Activated CD4-positive, alpha-beta T cell treated with anti-CD3 and anti-CD28 coated beads, Interleukin-2, amount 10 ng/mL, durations not matched to agents 7 days and 5 days (primary cell): ENCODE results near the gene BAZ1A. TPM values are rescaled to one million over a fixed set of nuclear protein-coding genes. Genes with fewer than 3 reads are reported as not detected.
A peak's percentile ranks its signal among the peaks of the same experiment; 100 is the strongest.

Experiments used
- CTCF ChIA-PET: fragments of 350-600 bp; sonication (Branson Sonifier 250); formaldehyde crosslinking; loops from one replicate; lab custom pipeline; 2021; ENCODE audit warnings: antibody characterized with exemption; lab: Charles Lee
- POLR2A ChIA-PET: fragments of 350-600 bp; sonication (Branson Sonifier 250); formaldehyde crosslinking; loops from one replicate; lab custom pipeline; 2021; ENCODE audit warnings: antibody characterized with exemption; lab: Charles Lee
- DNase-seq: peaks from one replicate; pipeline ENCODE4 v3.0.0-alpha.2; 2020
- H3K27ac Mint-ChIP-seq: one replicate; pipeline ENCODE4 v1.8.0; 2021; ENCODE audit warnings: mild to moderate bottlenecking, moderate library complexity, mixed read lengths
- H3K27me3 Mint-ChIP-seq: one replicate; pipeline ENCODE4 v1.8.0; 2021; ENCODE audit warnings: mixed read lengths
- H3K36me3 Mint-ChIP-seq: one replicate; pipeline ENCODE4 v1.8.0; 2021; ENCODE audit warnings: low read depth, mixed read lengths
- H3K4me1 Mint-ChIP-seq: one replicate; pipeline ENCODE4 v1.8.0; 2021; ENCODE audit warnings: mixed read lengths
- H3K4me3 Mint-ChIP-seq: one replicate; pipeline ENCODE4 v1.8.0; 2021; ENCODE audit warnings: mild to moderate bottlenecking, moderate library complexity, mixed read lengths
- H3K9me3 Mint-ChIP-seq: one replicate; pipeline ENCODE4 v1.8.0; 2021; ENCODE audit warnings: mixed read lengths
- total RNA-seq, 2 experiments: library from RNA; stranded (reverse); gene quantifications; one replicate each; pipeline ENCODE4 v1.2.3, GENCODE V29; 2021

Gene BAZ1A
- total RNA-seq, 2 experiments from 2014 or later, result 50.4 to 69.4 TPM

GRCh38 chr14:34873589-34874385, 1.4 kb downstream of the BAZ1A start:
- Mint-ChIP-seq H3K36me3 (peaks cover 28% of the 10 kb centered on the region), H3K4me3 (peak overlapping the region; percentile 90), H3K4me1 (peaks cover 45% of the 10 kb centered on the region), H3K9me3 (no peaks in the 10 kb centered on the region), H3K27me3 (no peaks in the 10 kb centered on the region), H3K27ac (peak overlapping the region; percentile 90)
- DNase-seq, result peak; percentile 90
- POLR2A ChIA-PET, result interaction anchor here (0.6 kb wide), 1 partner anchor 57 kb away, joined by 8 read pairs; no protein-coding TSS in a partner anchor
- CTCF ChIA-PET, result interaction anchor here (0.6 to 1.4 kb wide), 4 partner anchors 10 to 530 kb away, joined by 3 to 5 read pairs (median 4); partner anchors contain the start of gene NFKBIA

GRCh38 chr14:34872822-34873588, 2.2 kb downstream of the BAZ1A start:
- peaks cover 31% of the 10 kb centered on the region for H3K36me3 Mint-ChIP-seq
- no peaks in the 10 kb centered on the region for H3K27me3 Mint-ChIP-seq
- peak overlapping the region; percentile 90 for H3K27ac Mint-ChIP-seq
- no peaks in the 10 kb centered on the region for H3K9me3 Mint-ChIP-seq
- H3K4me1 Mint-ChIP-seq, result peaks cover 47% of the 10 kb centered on the region
- H3K4me3 Mint-ChIP-seq, result peak overlapping the region; percentile 90
- ChIA-PET POLR2A (interaction anchor here (0.6 kb wide), 2 partner anchors 58 to 267 kb away, joined by 4 to 8 read pairs; no protein-coding TSS in a partner anchor), CTCF (interaction anchor here (0.6 to 1.4 kb wide), 6 partner anchors 9 to 953 kb away, joined by 3 to 5 read pairs (median 4); partner anchors contain the start of gene NFKBIA)
- no peak for DNase-seq

DNA sequence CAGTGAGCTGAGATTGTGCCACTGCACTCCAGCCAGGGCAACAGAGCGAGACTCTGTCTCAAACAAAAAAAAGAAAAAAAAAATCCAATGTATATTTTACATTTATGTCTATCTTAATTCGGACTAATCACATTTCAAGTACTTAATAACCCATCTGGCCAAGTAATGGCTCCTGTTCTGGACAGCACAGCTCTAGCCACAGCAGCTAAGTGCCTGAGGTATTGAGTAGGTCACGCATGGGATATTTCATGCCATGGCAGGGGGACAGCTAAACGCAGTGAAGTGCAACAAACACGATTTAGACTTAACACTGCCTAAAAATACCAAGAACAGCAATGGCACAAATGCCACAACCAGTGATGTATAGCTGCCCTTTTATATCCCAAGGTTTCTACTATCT, 8.0 kb downstream of the BAZ1A start:
- Mint-ChIP-seq H3K4me3 (no peak overlapping the region), H3K4me1 (peaks cover 46% of the 10 kb centered on the region), H3K36me3 (peaks cover 33% of the 10 kb centered on the region), H3K9me3 (no peaks in the 10 kb centered on the region), H3K27ac (no peak overlapping the region), H3K27me3 (no peaks in the 10 kb centered on the region)
- DNase-seq, result no peak
- ChIA-PET CTCF (no interaction called here), POLR2A (no interaction called here)

DNA sequence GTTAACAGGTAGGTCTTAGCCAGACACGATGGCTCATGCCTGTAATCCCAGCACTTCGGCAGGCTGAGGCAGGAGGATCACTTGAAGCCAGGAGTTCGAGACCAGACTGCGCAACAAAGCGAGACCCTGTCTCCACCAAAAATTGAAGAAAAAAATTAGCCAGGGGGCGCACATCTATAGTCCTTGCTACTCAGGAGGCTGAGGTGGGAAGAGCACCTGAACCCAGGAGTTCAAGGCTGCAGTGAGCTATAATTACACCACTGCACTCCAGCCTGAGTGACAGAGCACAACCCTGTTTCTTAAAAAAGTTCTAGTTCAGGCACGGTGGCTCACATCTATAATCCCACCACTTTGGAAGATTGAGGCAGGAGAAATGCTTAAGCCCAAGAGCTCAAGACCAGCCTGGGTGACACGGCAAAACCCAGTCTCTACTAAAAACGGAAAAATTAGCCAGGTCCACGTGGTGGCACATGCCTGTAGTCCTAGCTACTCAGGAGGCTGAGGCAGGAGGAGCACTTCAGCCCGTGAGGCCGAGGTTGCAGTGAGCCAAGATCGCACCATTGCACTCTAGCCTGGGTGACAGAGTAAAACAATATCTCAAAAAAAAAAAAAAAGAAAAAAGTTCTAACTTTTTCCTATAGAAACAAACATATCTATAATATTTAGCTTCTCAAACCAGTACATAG, 9.1 kb downstream of the BAZ1A start:
- POLR2A ChIA-PET, result no interaction called here
- Mint-ChIP-seq H3K27me3 (no peaks in the 10 kb centered on the region), H3K4me1 (peaks cover 36% of the 10 kb centered on the region), H3K9me3 (no peaks in the 10 kb centered on the region), H3K36me3 (peaks cover 32% of the 10 kb centered on the region), H3K4me3 (no peak overlapping the region), H3K27ac (no peak overlapping the region)
- DNase-seq, result no peak
- CTCF ChIA-PET, result no interaction called here

- DNase-seq, result no peak
- Mint-ChIP-seq H3K4me3 (no peak overlapping the region), H3K27me3 (no peaks in the 10 kb centered on the region), H3K9me3 (no peaks in the 10 kb centered on the region), H3K27ac (no peak overlapping the region), H3K4me1 (peaks cover 23% of the 10 kb centered on the region), H3K36me3 (peaks cover 34% of the 10 kb centered on the region)
- ChIA-PET CTCF (interaction anchor here (1.5 kb wide), 1 partner anchor 9 kb away, joined by 5 read pairs; no protein-coding TSS in a partner anchor), POLR2A (interaction anchor here (0.6 kb wide), 1 partner anchor 44 kb away, joined by 8 read pairs; no protein-coding TSS in a partner anchor)
These were observed 11.3 kb downstream of the BAZ1A start for GRCh38 chr14:34863844-34864243.

- Mint-ChIP-seq H3K4me1 (peaks cover 35% of the 10 kb centered on the region), H3K27me3 (no peaks in the 10 kb centered on the region), H3K36me3 (peaks cover 59% of the 10 kb centered on the region), H3K27ac (peak overlapping the region; percentile 58), H3K9me3 (peaks cover 7% of the 10 kb centered on the region), H3K4me3 (no peak overlapping the region)
- no peak for DNase-seq
- ChIA-PET CTCF (interaction anchor here (0.6 to 1.3 kb wide), 2 partner anchors 73 to 122 kb away, joined by 3 to 4 read pairs; no protein-coding TSS in a partner anchor), POLR2A (no interaction called here)
These were observed 16.4 kb downstream of the BAZ1A start for GRCh38 chr14:34858765-34859164.

DNA sequence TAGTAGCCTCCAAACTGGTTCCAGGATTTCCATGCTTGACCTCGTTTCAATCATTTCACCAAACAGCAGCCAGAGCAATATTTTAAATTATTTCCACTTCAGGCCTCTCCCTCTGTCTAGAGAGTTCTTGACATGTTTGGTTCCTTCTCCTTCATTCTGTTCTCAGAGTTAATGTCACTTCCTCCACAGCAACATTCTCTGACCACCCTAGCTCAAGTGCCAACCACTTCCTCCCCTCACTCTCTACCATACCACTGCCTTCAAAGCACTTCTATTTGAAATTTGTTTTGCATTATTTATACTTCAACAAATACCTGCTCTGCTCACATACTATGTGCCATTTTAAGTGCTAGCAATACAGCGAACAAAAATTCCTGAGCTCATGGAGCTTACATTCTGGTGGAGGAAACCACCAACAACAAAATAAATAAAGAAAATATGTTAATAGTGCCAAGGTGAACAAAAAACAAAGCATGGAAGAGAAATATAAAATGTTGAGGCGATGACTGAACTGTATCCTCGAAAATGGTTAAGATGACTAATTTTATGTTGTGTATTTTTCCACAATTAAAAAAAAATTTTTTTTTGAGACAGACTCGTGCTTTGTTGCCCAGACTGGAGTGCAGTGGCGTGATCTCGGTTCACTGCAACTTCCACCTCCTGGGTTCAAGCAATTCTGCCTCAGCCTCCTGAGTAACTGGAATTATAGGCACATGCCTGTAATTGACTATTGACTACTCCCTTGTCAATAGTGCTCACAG, 17.3 kb downstream of the BAZ1A start:
- DNase-seq, result peak; percentile 59
- peaks cover 7% of the 10 kb centered on the region for H3K9me3 Mint-ChIP-seq
- peaks cover 67% of the 10 kb centered on the region for H3K36me3 Mint-ChIP-seq
- CTCF ChIA-PET, result interaction anchor here (0.6 to 1.7 kb wide), 3 partner anchors 15 to 555 kb away, joined by 3 to 5 read pairs (median 4); no protein-coding TSS in a partner anchor
- peaks cover 35% of the 10 kb centered on the region for H3K4me1 Mint-ChIP-seq
- H3K27me3 Mint-ChIP-seq, result no peaks in the 10 kb centered on the region
- POLR2A ChIA-PET, result no interaction called here
- H3K4me3 Mint-ChIP-seq, result peak overlapping the region; percentile 11
- peak overlapping the region; percentile 89 for H3K27ac Mint-ChIP-seq

DNA sequence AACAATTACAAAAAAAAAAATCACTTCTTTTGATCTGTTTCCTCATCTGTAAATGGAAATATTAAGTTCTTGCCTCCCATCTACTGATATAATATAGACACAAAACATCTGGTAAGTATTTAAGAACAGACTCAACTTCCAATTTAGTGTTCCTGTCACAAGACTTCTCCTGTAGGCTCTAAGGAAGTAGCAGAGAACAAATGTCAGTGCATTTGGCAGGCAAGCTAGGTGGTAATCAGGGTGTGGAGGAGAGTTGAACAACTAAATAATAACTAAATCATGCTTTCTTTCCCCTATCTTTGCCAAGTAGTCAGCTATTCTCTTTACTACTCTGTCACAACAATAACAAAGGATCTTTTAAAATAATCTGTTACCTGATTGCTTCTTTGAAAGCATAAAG, 22.1 kb downstream of the BAZ1A start:
- no peak for DNase-seq
- ChIA-PET POLR2A (interaction anchor here (0.6 kb wide), 1 partner anchor 377 kb away, joined by 10 read pairs; no protein-coding TSS in a partner anchor), CTCF (interaction anchor here (1.5 to 2.2 kb wide), 3 partner anchors 20 to 67 kb away, joined by 3 to 4 read pairs (median 4); no protein-coding TSS in a partner anchor)
- H3K4me3 Mint-ChIP-seq, result no peak overlapping the region
- H3K36me3 Mint-ChIP-seq, result peaks cover 48% of the 10 kb centered on the region
- peaks cover 27% of the 10 kb centered on the region for H3K4me1 Mint-ChIP-seq
- peaks cover 7% of the 10 kb centered on the region for H3K9me3 Mint-ChIP-seq
- H3K27ac Mint-ChIP-seq, result peak overlapping the region; percentile 57
- no peaks in the 10 kb centered on the region for H3K27me3 Mint-ChIP-seq

DNA sequence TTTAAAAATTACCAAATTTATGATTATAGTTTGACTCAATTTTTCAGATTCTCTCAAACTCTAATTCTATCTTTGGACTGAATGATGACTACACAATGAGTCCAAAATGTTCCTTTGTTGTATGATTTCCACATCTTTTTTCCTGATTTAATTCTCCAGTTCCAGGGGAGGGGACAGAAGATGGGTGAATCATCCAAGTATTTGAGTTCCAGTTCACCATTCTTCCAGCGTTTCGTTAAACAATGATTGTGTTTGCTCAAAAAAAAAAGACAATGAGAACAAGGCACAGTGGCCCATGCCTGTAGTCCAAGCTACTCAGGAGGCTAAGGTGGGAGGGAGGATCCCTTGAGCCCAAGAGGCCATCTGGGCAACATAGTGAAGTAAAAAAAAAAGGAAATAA, 23.8 kb downstream of the BAZ1A start:
- Mint-ChIP-seq H3K27ac (no peak overlapping the region), H3K9me3 (no peaks in the 10 kb centered on the region), H3K36me3 (peaks cover 39% of the 10 kb centered on the region), H3K4me1 (peaks cover 17% of the 10 kb centered on the region), H3K4me3 (no peak overlapping the region), H3K27me3 (no peaks in the 10 kb centered on the region)
- DNase-seq, result no peak
- CTCF ChIA-PET, result interaction anchor here (0.7 to 1.8 kb wide), 4 partner anchors 11 to 801 kb away, joined by 3 to 5 read pairs (median 4); no protein-coding TSS in a partner anchor
- POLR2A ChIA-PET, result no interaction called here

DNA sequence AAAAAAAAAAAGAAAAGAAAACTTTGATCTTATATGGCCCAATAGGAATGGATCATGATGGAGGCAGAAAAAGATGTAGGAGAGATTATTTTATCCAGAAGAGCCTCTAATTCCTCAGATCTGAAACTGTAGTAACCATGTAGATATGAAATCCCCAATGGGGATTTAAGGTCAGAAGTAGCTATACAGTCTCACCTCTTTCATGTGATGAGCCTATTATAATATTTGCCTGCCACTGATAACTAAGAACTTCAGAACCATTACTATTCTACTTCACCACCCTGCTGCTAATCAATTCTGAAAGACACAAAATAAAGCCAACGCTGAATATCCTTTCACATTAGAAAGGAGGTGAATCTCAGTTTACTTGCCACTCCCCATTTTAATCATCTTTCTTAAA, 29.3 kb downstream of the BAZ1A start:
- POLR2A ChIA-PET, result interaction anchor here (0.7 kb wide), 1 partner anchor 9 kb away, joined by 3 read pairs; no protein-coding TSS in a partner anchor
- Mint-ChIP-seq H3K27ac (no peak overlapping the region), H3K4me1 (peaks cover 21% of the 10 kb centered on the region), H3K36me3 (peaks cover 39% of the 10 kb centered on the region), H3K4me3 (no peak overlapping the region), H3K9me3 (no peaks in the 10 kb centered on the region), H3K27me3 (no peaks in the 10 kb centered on the region)
- CTCF ChIA-PET, result interaction anchor here (0.6 kb wide), 1 partner anchor 274 kb away, joined by 3 read pairs; no protein-coding TSS in a partner anchor
- DNase-seq, result no peak

- Mint-ChIP-seq H3K27ac (peak overlapping the region; percentile 54), H3K4me1 (peaks cover 19% of the 10 kb centered on the region), H3K9me3 (no peaks in the 10 kb centered on the region), H3K27me3 (no peaks in the 10 kb centered on the region), H3K4me3 (no peak overlapping the region), H3K36me3 (peaks cover 45% of the 10 kb centered on the region)
- POLR2A ChIA-PET, result interaction anchor here (0.7 kb wide), 1 partner anchor 120 kb away, joined by 7 read pairs; no protein-coding TSS in a partner anchor
- DNase-seq, result no peak
- CTCF ChIA-PET, result interaction anchor here (0.6 to 1.7 kb wide), 3 partner anchors 11 to 33 kb away, joined by 3 to 7 read pairs (median 6); no protein-coding TSS in a partner anchor
These were observed 32.1 kb downstream of the BAZ1A start for GRCh38 chr14:34843011-34843554.
